Left lung (tissue), 10 donors: Measurements from ENCODE around the gene NDUFA13. TPM values are rescaled to one million over a fixed set of nuclear protein-coding genes. Genes with fewer than 3 reads are reported as not detected.
A peak's percentile ranks its signal among the peaks of the same experiment; 100 is the strongest.

ENCODE experiments used
- ATAC-seq: fragments of 200-7000 bp; cut with Tn5 transposase; one replicate; pipeline ENCODE4 v1.9.1; 2020; ENCODE audit warnings: moderate library complexity
- DNase-seq, 4 donors: peaks; one replicate each; pipeline ENCODE4 v3.0.0-alpha.2; 2013 to 2020
- H3K27ac ChIP-seq, 2 donors: fragments of 200-600 bp; sonication (generic) in 1 of 2; one replicate each; pipeline versions ENCODE4 v1.5.0 to v1.8.0; 2020 to 2021
- H3K27me3 ChIP-seq, 2 donors: fragments of 200-600 bp; sonication (generic) in 1 of 2; one replicate each; pipeline versions ENCODE4 v1.5.0 to v1.8.0; 2020 to 2021
- H3K36me3 ChIP-seq, 2 donors: fragments of 200-600 bp; sonication (generic) in 1 of 2; one replicate each; pipeline versions ENCODE4 v1.5.0 to v1.8.0; 2020 to 2021
- H3K4me1 ChIP-seq, 2 donors: fragments of 200-600 bp; one replicate each; pipeline ENCODE4 v1.8.0; 2021
- H3K4me3 ChIP-seq, 2 donors: fragments of 200-600 bp; sonication (generic) in 1 of 2; one replicate each; pipeline versions ENCODE4 v1.5.0 to v1.8.0; 2020 to 2021; ENCODE audit warnings: mild to moderate bottlenecking in 1 of 2
- H3K9me3 ChIP-seq, 2 donors: fragments of 200-600 bp; sonication (generic) in 1 of 2; one replicate each; pipeline versions ENCODE4 v1.5.0 to v1.8.0; 2020 to 2021
- CTCF ChIP-seq, 2 donors: fragments of 200-600 bp; sonication (generic) in 1 of 2; IDR thresholded peaks; one replicate each; pipeline versions ENCODE4 v1.5.0 to v1.8.0; 2021; ENCODE audit warnings: antibody characterized with exemption in 2 of 2
- intact Hi-C, 2 donors: fragments of 100-400 bp; cut with DNase I; formaldehyde crosslinking; loops; one replicate each; pipeline versions ENCODE4 v1.11.2 to v1.14.2; 2022
- polyA plus RNA-seq, 6 donors: library from polyadenylated mRNA; unstranded; fragments of 120-200 nt; gene quantifications; one replicate each; pipeline ENCODE4 v1.2.1, GENCODE V29; 2013; ENCODE audit not compliant: insufficient read length in 6 of 6
- total RNA-seq, 2 donors: library from RNA; stranded (reverse); fragmentation: NEBNext Ultra II Directional; extraction: Animal tissue kit (Norgen Biotek cat#: 25700); gene quantifications; one replicate each; pipeline ENCODE4 v1.2.1, GENCODE V29; 2021
- donor health status: DM: no; HTN: yes; CAD: no.
- donor health status: DM: no; HTN: no; CAD: no.

Gene NDUFA13
- total and polyA plus RNA-seq, 8 donors: 169 to 303 (median 209) TPM

DNA sequence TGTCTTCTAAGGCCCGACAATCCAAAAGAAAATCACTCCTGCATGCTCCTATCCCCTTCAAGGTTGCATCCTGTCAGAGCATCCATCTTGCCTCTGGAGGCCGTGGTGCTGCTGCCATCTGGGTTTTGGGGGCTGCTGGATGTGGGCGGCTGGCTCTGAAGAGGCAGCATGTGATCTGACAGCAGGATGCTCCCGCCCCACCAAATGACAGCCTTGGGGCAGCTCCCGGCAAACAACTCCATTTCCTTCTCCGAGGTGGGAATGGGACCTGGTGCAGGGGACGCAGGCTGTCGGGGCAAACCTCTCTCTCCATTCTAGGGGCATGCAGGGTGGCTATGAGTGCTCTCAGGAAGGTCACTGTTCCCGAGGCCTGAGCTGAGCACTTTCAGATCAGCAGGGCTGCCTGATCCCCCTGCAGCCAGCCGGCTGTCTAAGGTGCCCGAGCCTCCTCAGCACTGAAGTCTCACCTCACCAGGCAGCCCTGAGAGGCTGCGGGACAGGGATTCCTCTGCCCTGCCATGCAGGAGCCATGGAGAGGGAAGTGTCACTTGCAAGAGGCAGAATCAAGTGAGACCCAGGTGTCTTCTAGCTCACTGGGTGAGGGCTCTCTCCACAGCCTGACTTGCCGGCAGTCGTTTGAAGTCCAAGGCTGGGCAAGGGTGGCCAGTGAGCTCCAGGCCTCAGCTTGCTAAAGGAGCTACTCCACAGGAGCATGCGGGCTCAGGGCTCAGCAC is 29.5 kb upstream of the NDUFA13 start:
- H3K36me3 ChIP-seq: peaks cover 0 to 33% of the 10 kb centered on the region in 2 donors
- peak overlapping the region in 1 of 2 donors; percentile 86 for H3K27ac ChIP-seq
- DNase-seq: peak in 1 of 4 donors; percentile 62
- TF ChIP-seq CTCF (IDR thresholded peaks at IDR 0.05): no peak
- H3K27me3 ChIP-seq: no peaks in the 10 kb centered on the region
- ATAC-seq: no peak
- H3K4me1 ChIP-seq: peaks cover 18 to 55% of the 10 kb centered on the region in 2 donors
- no peak overlapping the region for H3K4me3 ChIP-seq
- no peaks in the 10 kb centered on the region for H3K9me3 ChIP-seq
- intact Hi-C loops: no loop called here

GRCh38 chr19:19487077-19487949 is 28.7 kb upstream of the NDUFA13 start:
- Histone ChIP-seq H3K36me3 (peaks cover 0 to 38% of the 10 kb centered on the region in 2 donors), H3K9me3 (no peaks in the 10 kb centered on the region), H3K4me1 (peaks cover 18 to 55% of the 10 kb centered on the region in 2 donors), H3K27me3 (no peaks in the 10 kb centered on the region), H3K4me3 (no peak overlapping the region), H3K27ac (peak overlapping the region in 1 of 2 donors; percentile 86)
- no peak for TF ChIP-seq CTCF (IDR thresholded peaks at IDR 0.05)
- intact Hi-C loops: no loop called here
- ATAC-seq: peak; percentile 29
- DNase-seq: peak in 1 of 4 donors; percentile 75

GRCh38 chr19:19487950-19488874 is 27.8 kb upstream of the NDUFA13 start:
- intact Hi-C loops: no loop called here
- peaks cover 18 to 55% of the 10 kb centered on the region in 2 donors for H3K4me1 ChIP-seq
- peak overlapping the region; percentile 67 to 86 for H3K27ac ChIP-seq
- TF ChIP-seq CTCF (IDR thresholded peaks at IDR 0.05): no peak
- no peaks in the 10 kb centered on the region for H3K9me3 ChIP-seq
- DNase-seq (peak in 1 of 4 donors; percentile 50), ATAC-seq (peak; percentile 5)
- H3K27me3 ChIP-seq: no peaks in the 10 kb centered on the region
- peaks cover 0 to 38% of the 10 kb centered on the region in 2 donors for H3K36me3 ChIP-seq
- no peak overlapping the region for H3K4me3 ChIP-seq

DNA sequence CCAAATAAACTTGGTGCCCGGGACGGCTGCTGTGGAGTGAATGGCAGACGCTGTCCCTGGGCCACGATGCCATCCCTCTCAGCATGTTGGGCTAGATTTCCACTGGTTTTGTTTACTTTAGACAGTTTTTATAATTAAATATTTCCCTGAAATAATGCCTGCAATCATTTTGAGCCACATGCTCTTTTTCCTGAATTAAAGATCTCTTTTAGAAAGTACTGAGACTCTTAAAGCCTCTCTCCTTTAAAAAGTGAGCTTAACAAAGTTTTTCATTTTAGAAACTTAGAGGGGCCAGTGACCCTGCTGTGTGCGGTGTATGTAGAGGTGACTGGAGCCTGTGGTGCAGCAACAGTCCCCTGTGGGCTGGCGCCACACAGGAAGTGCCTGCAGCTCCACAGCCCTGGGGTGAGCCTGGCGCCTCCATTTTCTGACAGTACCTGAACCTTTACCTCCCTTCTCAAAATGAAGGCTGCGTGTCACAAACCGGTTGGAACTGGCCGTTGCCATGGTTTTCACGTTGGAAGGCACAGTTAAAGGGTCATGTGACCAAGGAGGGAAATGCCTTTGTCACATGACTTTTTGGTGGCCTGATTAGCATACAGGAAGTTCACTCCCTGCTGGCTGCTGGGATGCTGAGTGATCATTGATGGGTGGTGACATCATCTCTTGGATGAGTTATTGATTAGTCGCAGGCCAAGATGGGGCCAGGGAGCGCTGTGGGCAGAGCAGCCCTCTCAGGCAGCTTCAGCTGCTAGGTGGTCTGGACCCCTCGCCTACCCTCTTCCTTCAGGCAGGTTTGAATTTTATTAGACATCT is 26.9 kb upstream of the NDUFA13 start:
- H3K4me1 ChIP-seq: peaks cover 18 to 55% of the 10 kb centered on the region in 2 donors
- TF ChIP-seq CTCF (IDR thresholded peaks at IDR 0.05): no peak
- DNase-seq (peak; percentile 74 to 89 (median 86)), ATAC-seq (peak; percentile 41)
- no peaks in the 10 kb centered on the region for H3K27me3 ChIP-seq
- H3K27ac ChIP-seq: peak overlapping the region; percentile 67 to 86
- peaks cover 0 to 44% of the 10 kb centered on the region in 2 donors for H3K36me3 ChIP-seq
- intact Hi-C loops: no loop called here
- no peaks in the 10 kb centered on the region for H3K9me3 ChIP-seq
- H3K4me3 ChIP-seq: no peak overlapping the region
